Measurements from ENCODE around the gene ATP1B1.

GRCh38 chr1:169094897-169095569 lies 11.5 kb upstream of the ATP1B1 start:
- TF ChIP-seq CTCF (IDR thresholded peaks at IDR 0.05): no peak
- TF ChIP-seq REST (IDR thresholded peaks at IDR 0.05; ENCODE audit: insufficient read depth in 1 of 2, low read depth in 2 of 2, low read length in 1 of 2): no peak
